Mammary epithelial cell (primary cell): ENCODE data around the gene CENPQ.

ENCODE experiments used
- EZH2 ChIP-seq: IDR thresholded peaks from 2 replicates; pipeline ENCODE4 v1.6.1; 2012; ENCODE audit warnings: low read length, inconsistent platforms, borderline replicate concordance
- TF ChIP-seq, protein P1 (sequence below), 2 donors: IDR thresholded peaks in 1 of 2; conservative IDR thresholded peaks in 1 of 2; 2 replicates each; pipeline ENCODE4 v1.5.1; 2011 to 2012; ENCODE audit warnings: inconsistent platforms in 2 of 2, low read length in 2 of 2, mild to moderate bottlenecking in 2 of 2, control low read depth in 1 of 2, low read depth in 1 of 2; ENCODE audit not compliant: insufficient read depth in 1 of 2; ENCODE audit errors: extremely low read depth in 1 of 2

DNA sequence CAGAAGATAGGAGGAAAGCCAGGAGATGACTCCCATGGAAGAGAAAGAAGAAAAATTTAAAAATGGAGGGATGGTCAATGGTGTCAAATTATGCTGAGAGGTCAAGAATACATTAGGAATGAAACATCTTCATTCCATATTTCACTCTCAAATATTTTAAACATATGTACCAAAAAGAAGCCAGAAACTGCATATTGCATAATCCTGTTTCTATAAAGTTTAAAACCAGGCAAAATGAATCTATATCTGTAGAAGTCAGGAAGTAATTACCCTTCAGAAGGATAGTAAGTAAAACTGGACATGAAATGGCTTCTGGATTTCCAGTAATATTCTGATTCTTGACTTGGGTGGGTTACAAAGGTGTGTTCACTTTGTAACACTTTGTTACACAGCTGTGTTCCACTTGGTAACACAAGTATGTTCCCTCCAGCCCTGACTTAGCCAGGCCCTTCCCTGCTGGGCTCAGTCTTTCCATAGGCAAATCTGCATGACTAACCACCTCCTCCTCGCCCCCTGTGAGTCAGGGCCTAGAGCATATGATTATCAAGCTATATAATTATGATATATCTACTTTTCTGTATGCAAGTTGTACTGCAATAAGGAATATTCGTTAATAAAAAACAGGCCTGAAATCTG is 67.1 kb downstream of the CENPQ start:
- TF ChIP-seq, protein P1, sequence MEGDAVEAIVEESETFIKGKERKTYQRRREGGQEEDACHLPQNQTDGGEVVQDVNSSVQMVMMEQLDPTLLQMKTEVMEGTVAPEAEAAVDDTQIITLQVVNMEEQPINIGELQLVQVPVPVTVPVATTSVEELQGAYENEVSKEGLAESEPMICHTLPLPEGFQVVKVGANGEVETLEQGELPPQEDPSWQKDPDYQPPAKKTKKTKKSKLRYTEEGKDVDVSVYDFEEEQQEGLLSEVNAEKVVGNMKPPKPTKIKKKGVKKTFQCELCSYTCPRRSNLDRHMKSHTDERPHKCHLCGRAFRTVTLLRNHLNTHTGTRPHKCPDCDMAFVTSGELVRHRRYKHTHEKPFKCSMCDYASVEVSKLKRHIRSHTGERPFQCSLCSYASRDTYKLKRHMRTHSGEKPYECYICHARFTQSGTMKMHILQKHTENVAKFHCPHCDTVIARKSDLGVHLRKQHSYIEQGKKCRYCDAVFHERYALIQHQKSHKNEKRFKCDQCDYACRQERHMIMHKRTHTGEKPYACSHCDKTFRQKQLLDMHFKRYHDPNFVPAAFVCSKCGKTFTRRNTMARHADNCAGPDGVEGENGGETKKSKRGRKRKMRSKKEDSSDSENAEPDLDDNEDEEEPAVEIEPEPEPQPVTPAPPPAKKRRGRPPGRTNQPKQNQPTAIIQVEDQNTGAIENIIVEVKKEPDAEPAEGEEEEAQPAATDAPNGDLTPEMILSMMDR (conservative IDR thresholded peaks at IDR 0.05 in 1 of 2, IDR thresholded peaks at IDR 0.05 in 1 of 2; ENCODE audit: extremely low read depth in 1 of 2, insufficient read depth in 1 of 2, low read depth in 1 of 2, low read length in 2 of 2) = no peak
- TF ChIP-seq EZH2 = no peak
